Uterus (tissue), 4 donors: ENCODE data around the gene PGAM5. TPM values are rescaled to one million over a fixed set of nuclear protein-coding genes. Genes with fewer than 3 reads are reported as not detected.

Experiments used
- DNase-seq, 2 donors: peaks; one replicate each; pipeline ENCODE4 v3.0.0-alpha.2; 2019 to 2020
- H3K27ac ChIP-seq, 2 donors: fragments of 200-600 bp; sonication (generic); 1 replicate in 1 of 2; 2 replicates in 1 of 2; pipeline ENCODE4 v1.5.1; 2016 to 2018
- H3K27me3 ChIP-seq, 2 donors: fragments of 200-600 bp; sonication (generic); one replicate each; pipeline ENCODE4 v1.5.1; 2018 to 2019; ENCODE audit warnings: control low read depth in 1 of 2
- H3K36me3 ChIP-seq, 2 donors: fragments of 200-600 bp; sonication (generic); one replicate each; pipeline ENCODE4 v1.5.1; 2019; ENCODE audit warnings: control low read depth in 1 of 2
- H3K4me1 ChIP-seq, 2 donors: fragments of 200-600 bp; sonication (generic); one replicate each; pipeline ENCODE4 v1.5.1; 2018 to 2019; ENCODE audit warnings: control low read depth in 1 of 2
- H3K4me3 ChIP-seq, 2 donors: fragments of 200-600 bp; sonication (generic); 1 replicate in 1 of 2; 2 replicates in 1 of 2; pipeline ENCODE4 v1.5.1; 2018 to 2019; ENCODE audit warnings: mild to moderate bottlenecking in 1 of 2
- H3K9me3 ChIP-seq, 2 donors: fragments of 200-600 bp; sonication (generic); one replicate each; pipeline ENCODE4 v1.5.1; 2019; ENCODE audit warnings: control low read depth in 1 of 2
- POLR2A ChIP-seq, 2 donors: fragments of 450-650 bp; IDR thresholded peaks; one replicate each; pipeline ENCODE4 v1.6.1; 2016; ENCODE audit warnings: antibody characterized with exemption in 2 of 2, mild to moderate bottlenecking in 1 of 2, moderate library complexity in 1 of 2
- intact Hi-C: fragments of 100-400 bp; cut with DNase I; formaldehyde crosslinking; loops from one replicate; pipeline ENCODE4 v1.15.1; 2023; ENCODE audit warnings: low total_unique reads
- total RNA-seq, 4 donors: library from RNA; depleted of rRNA in 3 of 4; stranded (reverse); fragments of >200 nt in 3 of 4; gene quantifications; one replicate each; pipeline versions ENCODE4 v1.1.0 to v1.2.4, GENCODE V29; 2014 to 2023
- TF ChIP-seq, protein P1 (sequence below), 4 experiments: fragments of 200-600 bp in 2 of 4; fragments of 450-650 bp in 2 of 4; sonication (generic) in 2 of 4; IDR thresholded peaks; one replicate each; pipeline ENCODE4 v1.5.1; 2016 to 2019; ENCODE audit warnings: antibody characterized with exemption in 4 of 4, mild to moderate bottlenecking in 2 of 4, moderate library complexity in 1 of 4
- donor health status: DM: yes; HTN: yes; CAD: no.

PGAM5 gene
- total RNA-seq, 4 donors from 2014 or later = 5.0 to 30.8 (median 19.4) TPM

DNA sequence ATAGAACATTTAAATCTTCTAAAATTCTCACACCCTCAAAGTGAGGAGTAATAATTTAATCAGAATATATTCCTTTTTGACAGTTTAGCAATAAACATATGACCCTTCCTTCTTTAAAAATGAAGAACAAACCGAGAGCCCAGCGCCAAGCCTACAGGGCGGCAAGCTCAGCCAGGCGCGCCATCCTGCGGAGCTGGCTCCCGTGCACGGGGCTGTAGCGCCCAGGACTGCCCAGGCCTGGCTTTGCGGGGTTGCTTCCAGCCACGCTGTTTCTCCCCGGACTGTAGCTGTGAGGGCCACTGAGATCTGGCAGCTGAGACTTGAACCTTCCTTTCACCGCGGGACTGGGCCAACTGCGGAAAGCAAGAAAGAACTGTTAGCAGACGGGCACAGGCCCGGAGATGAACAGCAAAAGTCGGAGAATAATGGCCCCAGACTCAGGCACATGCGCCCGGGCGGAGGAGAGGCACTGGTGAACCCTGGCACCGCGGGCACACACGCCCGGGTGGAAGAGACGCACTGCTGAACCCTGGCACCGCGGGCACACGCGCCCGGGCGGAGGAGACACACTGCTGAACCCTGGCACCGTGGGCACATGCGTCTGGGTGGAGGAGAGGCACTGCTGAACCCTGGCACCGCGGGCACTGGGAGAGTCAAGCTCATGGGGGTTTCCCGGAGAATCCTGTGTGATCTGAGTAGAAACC lies 16.6 kb downstream of the PGAM5 start:
- H3K36me3 ChIP-seq = no peaks in the 10 kb centered on the region

DNA sequence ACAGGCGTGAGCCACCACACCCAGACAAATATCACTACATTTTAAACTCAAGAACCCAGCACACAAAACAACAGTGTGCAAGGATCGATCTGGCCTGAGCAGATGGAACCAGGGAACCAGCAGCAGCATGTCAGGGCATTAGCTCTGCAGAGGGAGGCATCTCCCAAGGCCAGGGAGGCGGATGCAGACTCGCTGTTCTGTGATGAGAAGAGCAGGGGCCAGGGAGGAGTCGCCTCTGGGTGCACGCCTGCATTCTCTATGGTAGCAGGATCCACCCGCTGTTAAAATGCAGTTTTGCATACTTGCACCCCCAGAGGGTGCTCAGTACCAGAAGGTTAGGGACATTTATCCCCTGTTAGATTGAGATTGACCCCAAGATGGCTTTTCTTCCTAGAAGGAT lies 17.9 kb downstream of the PGAM5 start:
- no peak for TF ChIP-seq POLR2A (IDR thresholded peaks at IDR 0.05)
- TF ChIP-seq, protein P1, sequence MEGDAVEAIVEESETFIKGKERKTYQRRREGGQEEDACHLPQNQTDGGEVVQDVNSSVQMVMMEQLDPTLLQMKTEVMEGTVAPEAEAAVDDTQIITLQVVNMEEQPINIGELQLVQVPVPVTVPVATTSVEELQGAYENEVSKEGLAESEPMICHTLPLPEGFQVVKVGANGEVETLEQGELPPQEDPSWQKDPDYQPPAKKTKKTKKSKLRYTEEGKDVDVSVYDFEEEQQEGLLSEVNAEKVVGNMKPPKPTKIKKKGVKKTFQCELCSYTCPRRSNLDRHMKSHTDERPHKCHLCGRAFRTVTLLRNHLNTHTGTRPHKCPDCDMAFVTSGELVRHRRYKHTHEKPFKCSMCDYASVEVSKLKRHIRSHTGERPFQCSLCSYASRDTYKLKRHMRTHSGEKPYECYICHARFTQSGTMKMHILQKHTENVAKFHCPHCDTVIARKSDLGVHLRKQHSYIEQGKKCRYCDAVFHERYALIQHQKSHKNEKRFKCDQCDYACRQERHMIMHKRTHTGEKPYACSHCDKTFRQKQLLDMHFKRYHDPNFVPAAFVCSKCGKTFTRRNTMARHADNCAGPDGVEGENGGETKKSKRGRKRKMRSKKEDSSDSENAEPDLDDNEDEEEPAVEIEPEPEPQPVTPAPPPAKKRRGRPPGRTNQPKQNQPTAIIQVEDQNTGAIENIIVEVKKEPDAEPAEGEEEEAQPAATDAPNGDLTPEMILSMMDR (IDR thresholded peaks at IDR 0.05) = no peak
- intact Hi-C loops = no loop called here
- H3K36me3 ChIP-seq = no peaks in the 10 kb centered on the region

More for the DNA sequence above, 16.6 kb downstream of the PGAM5 start:
- Histone ChIP-seq H3K9me3 (no peaks in the 10 kb centered on the region), H3K27ac (no peak overlapping the region), H3K4me1 (no peaks in the 10 kb centered on the region), H3K27me3 (no peaks in the 10 kb centered on the region), H3K4me3 (no peak overlapping the region)
- intact Hi-C loops = no loop called here
- no peak for TF ChIP-seq POLR2A (IDR thresholded peaks at IDR 0.05)
- TF ChIP-seq, protein P1 (IDR thresholded peaks at IDR 0.05) = no peak
- DNase-seq = no peak

DNA sequence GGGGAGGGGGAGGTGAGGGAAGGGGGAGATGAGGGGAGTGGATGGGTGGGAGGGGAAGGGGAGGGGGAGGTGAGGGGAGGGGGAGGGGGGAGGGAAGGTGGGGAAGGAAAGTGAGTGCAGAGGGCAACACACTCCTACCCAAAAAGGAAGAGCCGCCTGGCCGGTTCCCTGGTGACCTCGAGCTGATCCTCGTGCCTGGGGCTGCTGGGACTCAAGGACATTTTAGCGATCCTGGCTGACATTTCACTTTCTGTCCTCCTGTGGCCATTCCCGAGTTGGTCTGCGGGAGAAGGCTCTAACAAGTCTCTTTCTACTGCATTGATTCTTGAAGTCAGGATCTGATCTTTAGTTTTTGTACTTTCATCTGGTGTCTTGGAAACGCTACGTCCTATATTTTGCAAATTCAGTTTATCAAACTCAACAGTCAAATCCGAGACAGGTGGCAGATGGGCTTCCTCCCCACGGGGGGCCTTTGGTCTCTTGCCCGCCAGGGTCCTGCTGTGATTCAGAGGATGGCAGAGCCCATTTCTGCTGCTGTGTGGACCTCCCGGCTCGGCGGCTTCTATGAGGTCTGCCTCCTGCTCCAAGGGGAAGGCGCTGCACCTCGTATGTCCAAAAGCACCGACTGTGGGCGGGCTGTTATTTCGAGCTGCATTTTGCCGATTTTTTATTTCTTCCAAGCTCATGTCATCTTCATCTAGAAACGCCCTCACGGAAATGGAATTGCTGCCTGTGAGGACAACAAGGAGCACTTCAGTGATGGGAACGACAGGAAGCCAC lies 19.1 kb downstream of the PGAM5 start:
- TF ChIP-seq POLR2A (IDR thresholded peaks at IDR 0.05) = no peak
- TF ChIP-seq, protein P1 (IDR thresholded peaks at IDR 0.05) = no peak
- Histone ChIP-seq H3K4me3 (no peak overlapping the region), H3K4me1 (no peaks in the 10 kb centered on the region), H3K36me3 (no peaks in the 10 kb centered on the region), H3K27ac (no peak overlapping the region), H3K27me3 (no peaks in the 10 kb centered on the region), H3K9me3 (no peaks in the 10 kb centered on the region)
- no peak for DNase-seq
- intact Hi-C loops = no loop called here

More for the DNA sequence above, 17.9 kb downstream of the PGAM5 start:
- H3K4me1 ChIP-seq = no peaks in the 10 kb centered on the region
- H3K9me3 ChIP-seq = no peaks in the 10 kb centered on the region
- H3K27me3 ChIP-seq = no peaks in the 10 kb centered on the region
- no peak overlapping the region for H3K27ac ChIP-seq
- H3K4me3 ChIP-seq = no peak overlapping the region
- DNase-seq = no peak

DNA sequence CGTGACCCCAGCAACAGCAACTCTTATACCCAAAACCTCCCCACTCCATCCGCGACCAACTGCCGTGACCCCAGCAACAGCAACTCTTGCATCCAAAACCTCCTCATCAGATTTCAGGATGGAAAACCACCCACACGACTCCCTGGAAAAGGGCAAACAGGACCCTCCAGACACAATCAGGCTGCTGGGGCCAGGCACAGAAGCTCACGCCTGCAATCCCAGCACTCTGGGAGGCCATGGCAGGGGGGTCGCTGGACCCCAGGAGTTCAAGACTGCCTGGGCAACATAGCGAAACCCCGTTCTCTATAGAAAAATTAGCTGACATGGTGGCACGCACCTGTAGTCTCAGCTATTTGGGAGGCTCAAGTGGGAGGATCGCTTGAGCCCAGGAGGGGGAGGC lies 19.7 kb downstream of the PGAM5 start:
- no peaks in the 10 kb centered on the region for H3K36me3 ChIP-seq
- no peaks in the 10 kb centered on the region for H3K27me3 ChIP-seq
- DNase-seq = no peak
- H3K4me1 ChIP-seq = no peaks in the 10 kb centered on the region
- no peak overlapping the region for H3K4me3 ChIP-seq
- TF ChIP-seq, protein P1 (IDR thresholded peaks at IDR 0.05) = no peak
- no peak for TF ChIP-seq POLR2A (IDR thresholded peaks at IDR 0.05)
- intact Hi-C loops = no loop called here
- no peaks in the 10 kb centered on the region for H3K9me3 ChIP-seq
- no peak overlapping the region for H3K27ac ChIP-seq

DNA sequence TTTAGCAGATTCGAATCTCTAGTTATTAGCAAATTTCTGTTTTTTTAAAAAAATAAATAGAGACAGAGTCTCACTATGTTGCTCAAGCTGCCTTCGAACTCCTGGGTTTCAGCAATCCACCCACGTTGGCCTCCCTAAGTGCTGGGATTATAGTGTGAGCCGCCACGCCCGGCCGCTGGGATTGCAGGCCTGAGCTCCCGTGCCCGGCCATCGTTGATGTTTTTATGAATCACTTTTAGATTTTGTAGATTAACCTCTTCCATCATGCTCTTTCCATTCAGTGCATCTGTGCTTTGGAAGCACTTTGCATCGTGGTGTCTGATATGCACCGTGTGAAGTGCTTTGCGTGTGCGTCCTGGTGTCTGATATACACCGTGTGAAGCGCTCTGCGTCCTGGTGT lies 20.9 kb downstream of the PGAM5 start:
- TF ChIP-seq POLR2A (IDR thresholded peaks at IDR 0.05) = no peak
- TF ChIP-seq, protein P1 (IDR thresholded peaks at IDR 0.05) = no peak
- no peak overlapping the region for H3K27ac ChIP-seq
- no peak overlapping the region for H3K4me3 ChIP-seq
- no peaks in the 10 kb centered on the region for H3K36me3 ChIP-seq
- DNase-seq = no peak
- no peaks in the 10 kb centered on the region for H3K27me3 ChIP-seq
- H3K9me3 ChIP-seq = no peaks in the 10 kb centered on the region
- H3K4me1 ChIP-seq = no peaks in the 10 kb centered on the region
- intact Hi-C loops = no loop called here
